ENCODE results near the gene EHMT1. TPM values are rescaled to one million over a fixed set of nuclear protein-coding genes. Genes with fewer than 3 reads are reported as not detected.

Gene EHMT1
- total and polyA plus RNA-seq, 4 donors: 14.7 to 85.8 (median 51.0) TPM

GRCh38 chr9:137632230-137633161 is 13.7 kb downstream of the EHMT1 start:
- Histone ChIP-seq H3K27ac (ENCODE audit: low read depth in 1 of 2, low read length in 2 of 2) (no peak overlapping the region), H3K4me1 (ENCODE audit: control insufficient read depth in 1 of 2, insufficient read depth in 2 of 2, low read length in 2 of 2) (no peaks in the 10 kb centered on the region), H3K36me3 (ENCODE audit: control insufficient read depth in 1 of 2, insufficient read depth in 2 of 2, low read length in 1 of 2) (no peaks in the 10 kb centered on the region), H3K9me3 (ENCODE audit: control insufficient read depth, low read length) (no peaks in the 10 kb centered on the region), H3K27me3 (ENCODE audit: control insufficient read depth in 1 of 2, insufficient read depth in 2 of 2, low read length in 1 of 2) (no peaks in the 10 kb centered on the region), H3K4me3 (ENCODE audit: low read length in 2 of 2) (no peak overlapping the region)
- ATAC-seq (ENCODE audit: low FRiP score) (peak; percentile 26), DNase-seq (peak in 1 of 2 donors; percentile 16)
- intact Hi-C loops (cut with DNase I): no loop called here
- 61 to 62% methylated on average over 23 of the region's 23 CpGs for WGBS, 2 donors

- ATAC-seq (ENCODE audit: low FRiP score): no peak
- H3K36me3 ChIP-seq (ENCODE audit: control insufficient read depth in 1 of 2, insufficient read depth in 2 of 2, low read length in 1 of 2): no peaks in the 10 kb centered on the region
- H3K27ac ChIP-seq (ENCODE audit: low read depth in 1 of 2, low read length in 2 of 2): no peak overlapping the region
- DNase-seq: no peak
- H3K27me3 ChIP-seq (ENCODE audit: control insufficient read depth in 1 of 2, insufficient read depth in 2 of 2, low read length in 1 of 2): no peaks in the 10 kb centered on the region
- H3K4me3 ChIP-seq (ENCODE audit: low read length in 2 of 2): no peak overlapping the region
- intact Hi-C loops (cut with DNase I): no loop called here
- no peaks in the 10 kb centered on the region for H3K9me3 ChIP-seq (ENCODE audit: control insufficient read depth, low read length)
- H3K4me1 ChIP-seq (ENCODE audit: control insufficient read depth in 1 of 2, insufficient read depth in 2 of 2, low read length in 2 of 2): no peaks in the 10 kb centered on the region
- 84 to 87% methylated on average over 5 of the region's 5 CpGs for WGBS, 2 donors
Observed at GRCh38 chr9:137634016-137634415, 15.2 kb downstream of the EHMT1 start.

- 94 to 96% methylated on average over 6 of the region's 6 CpGs for WGBS, 2 donors
- no peak overlapping the region for H3K27ac ChIP-seq (ENCODE audit: low read depth in 1 of 2, low read length in 2 of 2)
- no peak overlapping the region for H3K4me3 ChIP-seq (ENCODE audit: low read length in 2 of 2)
- no peaks in the 10 kb centered on the region for H3K36me3 ChIP-seq (ENCODE audit: control insufficient read depth in 1 of 2, insufficient read depth in 2 of 2, low read length in 1 of 2)
- intact Hi-C loops (cut with DNase I): no loop called here
- DNase-seq (no peak), ATAC-seq (ENCODE audit: low FRiP score) (no peak)
- no peaks in the 10 kb centered on the region for H3K9me3 ChIP-seq (ENCODE audit: control insufficient read depth, low read length)
- no peaks in the 10 kb centered on the region for H3K27me3 ChIP-seq (ENCODE audit: control insufficient read depth in 1 of 2, insufficient read depth in 2 of 2, low read length in 1 of 2)
- H3K4me1 ChIP-seq (ENCODE audit: control insufficient read depth in 1 of 2, insufficient read depth in 2 of 2, low read length in 2 of 2): no peaks in the 10 kb centered on the region
Observed at GRCh38 chr9:137638680-137639079, 19.9 kb downstream of the EHMT1 start.

- H3K9me3 ChIP-seq (ENCODE audit: control insufficient read depth, low read length): no peaks in the 10 kb centered on the region
- intact Hi-C loops (cut with DNase I): no loop called here
- DNase-seq (no peak), ATAC-seq (ENCODE audit: low FRiP score) (no peak)
- H3K27ac ChIP-seq (ENCODE audit: low read depth in 1 of 2, low read length in 2 of 2): no peak overlapping the region
- no peak overlapping the region for H3K4me3 ChIP-seq (ENCODE audit: low read length in 2 of 2)
- H3K36me3 ChIP-seq (ENCODE audit: control insufficient read depth in 1 of 2, insufficient read depth in 2 of 2, low read length in 1 of 2): no peaks in the 10 kb centered on the region
- no peaks in the 10 kb centered on the region for H3K4me1 ChIP-seq (ENCODE audit: control insufficient read depth in 1 of 2, insufficient read depth in 2 of 2, low read length in 2 of 2)
- no peaks in the 10 kb centered on the region for H3K27me3 ChIP-seq (ENCODE audit: control insufficient read depth in 1 of 2, insufficient read depth in 2 of 2, low read length in 1 of 2)
- 82 to 86% methylated on average over 12 of the region's 12 CpGs for WGBS, 2 donors
Observed at GRCh38 chr9:137639303-137640051, 20.7 kb downstream of the EHMT1 start.

- Histone ChIP-seq H3K4me1 (ENCODE audit: control insufficient read depth in 1 of 2, insufficient read depth in 2 of 2, low read length in 2 of 2) (no peaks in the 10 kb centered on the region), H3K27ac (ENCODE audit: low read depth in 1 of 2, low read length in 2 of 2) (no peak overlapping the region), H3K27me3 (ENCODE audit: control insufficient read depth in 1 of 2, insufficient read depth in 2 of 2, low read length in 1 of 2) (no peaks in the 10 kb centered on the region), H3K36me3 (ENCODE audit: control insufficient read depth in 1 of 2, insufficient read depth in 2 of 2, low read length in 1 of 2) (no peaks in the 10 kb centered on the region), H3K4me3 (ENCODE audit: low read length in 2 of 2) (no peak overlapping the region), H3K9me3 (ENCODE audit: control insufficient read depth, low read length) (no peaks in the 10 kb centered on the region)
- 93 to 95% methylated on average over 5 of the region's 5 CpGs for WGBS, 2 donors
- ATAC-seq (ENCODE audit: low FRiP score) (no peak), DNase-seq (no peak)
- intact Hi-C loops (cut with DNase I): no loop called here
Observed at GRCh38 chr9:137640862-137641261, 22.1 kb downstream of the EHMT1 start.

GRCh38 chr9:137642118-137642601 is 23.4 kb downstream of the EHMT1 start:
- Histone ChIP-seq H3K27ac (ENCODE audit: low read depth in 1 of 2, low read length in 2 of 2) (no peak overlapping the region), H3K9me3 (ENCODE audit: control insufficient read depth, low read length) (no peaks in the 10 kb centered on the region), H3K4me1 (ENCODE audit: control insufficient read depth in 1 of 2, insufficient read depth in 2 of 2, low read length in 2 of 2) (no peaks in the 10 kb centered on the region), H3K4me3 (ENCODE audit: low read length in 2 of 2) (no peak overlapping the region), H3K27me3 (ENCODE audit: control insufficient read depth in 1 of 2, insufficient read depth in 2 of 2, low read length in 1 of 2) (no peaks in the 10 kb centered on the region), H3K36me3 (ENCODE audit: control insufficient read depth in 1 of 2, insufficient read depth in 2 of 2, low read length in 1 of 2) (no peaks in the 10 kb centered on the region)
- 96% methylated on average over 10 of the region's 10 CpGs for WGBS, 2 donors
- DNase-seq (no peak), ATAC-seq (ENCODE audit: low FRiP score) (no peak)
- intact Hi-C loops (cut with DNase I): no loop called here

GRCh38 chr9:137642892-137643291 is 24.1 kb downstream of the EHMT1 start:
- Histone ChIP-seq H3K9me3 (ENCODE audit: control insufficient read depth, low read length) (no peaks in the 10 kb centered on the region), H3K4me1 (ENCODE audit: control insufficient read depth in 1 of 2, insufficient read depth in 2 of 2, low read length in 2 of 2) (no peaks in the 10 kb centered on the region), H3K4me3 (ENCODE audit: low read length in 2 of 2) (no peak overlapping the region), H3K36me3 (ENCODE audit: control insufficient read depth in 1 of 2, insufficient read depth in 2 of 2, low read length in 1 of 2) (no peaks in the 10 kb centered on the region), H3K27ac (ENCODE audit: low read depth in 1 of 2, low read length in 2 of 2) (no peak overlapping the region), H3K27me3 (ENCODE audit: control insufficient read depth in 1 of 2, insufficient read depth in 2 of 2, low read length in 1 of 2) (no peaks in the 10 kb centered on the region)
- ATAC-seq (ENCODE audit: low FRiP score) (no peak), DNase-seq (peak in 1 of 2 donors; percentile 16)
- WGBS, 2 donors: 92 to 97% methylated on average over 5 of the region's 5 CpGs
- intact Hi-C loops (cut with DNase I): no loop called here

- ATAC-seq (ENCODE audit: low FRiP score): no peak
- 92% methylated on average over 14 of the region's 14 CpGs for WGBS, 2 donors
- H3K36me3 ChIP-seq (ENCODE audit: control insufficient read depth in 1 of 2, insufficient read depth in 2 of 2, low read length in 1 of 2): no peaks in the 10 kb centered on the region
- no peaks in the 10 kb centered on the region for H3K9me3 ChIP-seq (ENCODE audit: control insufficient read depth, low read length)
- intact Hi-C loops (cut with DNase I): no loop called here
- no peaks in the 10 kb centered on the region for H3K27me3 ChIP-seq (ENCODE audit: control insufficient read depth in 1 of 2, insufficient read depth in 2 of 2, low read length in 1 of 2)
- H3K4me3 ChIP-seq (ENCODE audit: low read length in 2 of 2): no peak overlapping the region
- H3K27ac ChIP-seq (ENCODE audit: low read depth in 1 of 2, low read length in 2 of 2): no peak overlapping the region
- no peaks in the 10 kb centered on the region for H3K4me1 ChIP-seq (ENCODE audit: control insufficient read depth in 1 of 2, insufficient read depth in 2 of 2, low read length in 2 of 2)
- peak in 1 of 2 donors; percentile 43 for DNase-seq
Observed at GRCh38 chr9:137643921-137644320, 25.1 kb downstream of the EHMT1 start.
